Stimulated activated CD8-positive, alpha-beta memory T cell treated with anti-CD3 and anti-CD28 coated beads, Interleukin-12 subunit alpha, Interleukin-12 subunit beta, amount 100 ng/mL, for 24 hours (primary cell): Measurements from ENCODE around the gene FNDC3A.

ENCODE experiments used
- DNase-seq: peaks from one replicate; pipeline ENCODE4 v3.0.0-alpha.2; 2020; ENCODE audit errors: extremely low read depth

Gene FNDC3A

DNA sequence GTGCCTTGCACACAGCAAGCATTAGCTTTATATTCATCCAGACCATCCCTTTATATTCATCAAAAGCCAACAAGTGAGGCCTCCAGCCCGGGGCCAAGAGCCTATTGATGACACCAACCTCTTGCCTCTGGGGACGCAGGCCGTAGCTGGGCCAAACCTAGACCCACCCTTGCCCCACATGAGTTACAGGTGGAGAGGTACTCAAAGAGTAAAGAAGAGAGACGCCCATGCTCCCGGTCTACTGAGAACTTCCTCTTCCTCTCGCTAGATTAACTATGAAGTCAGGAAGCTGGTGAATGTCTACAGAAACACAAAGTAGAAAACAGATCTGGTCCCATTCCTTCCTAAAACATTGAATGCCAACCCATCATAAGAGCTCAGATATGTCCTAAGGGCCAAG is 240.6 kb downstream of the FNDC3A start:
- no peak for DNase-seq

DNA sequence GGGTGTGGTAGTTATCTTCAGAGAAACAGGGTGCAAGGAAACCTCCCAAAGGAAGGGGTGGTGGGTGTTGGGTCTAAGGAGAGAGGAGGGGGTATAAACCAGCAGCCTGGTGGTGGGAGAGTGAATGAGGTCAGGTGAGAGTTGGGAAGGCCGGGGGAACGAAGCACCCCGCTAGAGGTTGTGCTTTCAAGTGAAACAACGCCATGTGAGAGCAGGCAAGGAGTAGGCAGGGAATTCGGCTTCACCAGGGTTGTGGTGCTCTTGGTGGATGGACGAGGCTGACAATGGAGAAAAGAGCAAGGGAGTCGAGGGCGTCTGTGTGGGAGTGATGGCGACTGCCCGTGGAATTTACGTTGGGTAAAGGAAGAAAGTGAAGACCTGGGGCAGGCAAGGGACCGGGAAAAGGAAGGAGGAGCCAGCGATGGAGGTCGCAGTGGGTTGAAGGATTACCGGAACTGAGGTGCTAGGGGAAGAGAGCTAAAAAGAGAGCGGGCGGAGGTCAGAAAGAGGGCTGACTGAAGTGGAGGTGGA is 242.3 kb downstream of the FNDC3A start:
- no peak for DNase-seq

DNA sequence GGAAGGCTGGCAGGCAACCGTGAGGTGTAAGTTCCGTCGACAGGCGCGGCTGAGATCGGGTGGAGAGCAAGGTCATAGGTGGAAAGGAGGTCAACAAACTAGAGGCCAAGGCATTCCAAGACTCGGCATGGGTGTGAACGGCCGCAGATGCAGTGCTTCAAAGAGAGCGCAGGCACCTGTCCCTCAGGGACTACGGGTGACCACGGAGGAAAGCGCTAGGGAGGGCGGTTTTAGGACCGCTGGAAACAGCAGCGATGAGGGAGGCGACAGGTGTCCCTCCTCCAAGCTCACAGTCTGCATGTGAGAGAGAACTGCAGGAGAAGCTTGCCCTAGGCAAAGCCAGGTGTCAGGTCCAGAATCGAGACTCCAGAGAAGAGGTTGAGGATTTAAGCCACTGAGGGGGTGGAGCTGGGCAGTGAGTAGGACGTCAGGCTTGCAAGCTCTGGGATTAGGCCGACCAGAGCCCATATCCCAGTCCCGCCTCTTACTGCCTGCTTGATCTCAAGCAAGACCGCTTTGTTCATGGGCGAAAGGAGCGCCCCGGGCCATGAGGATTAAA is 242.9 kb downstream of the FNDC3A start:
- no peak for DNase-seq

DNA sequence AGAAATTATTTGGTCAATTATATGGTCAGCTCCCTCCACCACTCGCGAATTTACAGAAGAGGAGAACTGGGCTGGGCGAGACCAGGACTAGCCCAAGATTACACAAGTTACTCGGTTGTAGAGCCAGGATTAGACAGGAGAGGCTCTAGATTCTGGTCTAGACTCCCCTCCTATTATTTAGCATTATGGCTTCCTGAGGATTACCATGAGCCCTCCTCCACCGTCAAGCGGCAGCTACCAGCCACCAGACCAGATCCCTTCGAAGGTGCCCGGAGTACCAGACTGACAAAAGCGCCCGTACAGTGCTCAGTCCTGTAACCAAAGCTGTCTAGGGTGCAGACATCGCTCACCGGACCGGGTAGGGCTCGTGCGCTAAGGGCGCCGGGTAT is 243.9 kb downstream of the FNDC3A start:
- no peak for DNase-seq

DNA sequence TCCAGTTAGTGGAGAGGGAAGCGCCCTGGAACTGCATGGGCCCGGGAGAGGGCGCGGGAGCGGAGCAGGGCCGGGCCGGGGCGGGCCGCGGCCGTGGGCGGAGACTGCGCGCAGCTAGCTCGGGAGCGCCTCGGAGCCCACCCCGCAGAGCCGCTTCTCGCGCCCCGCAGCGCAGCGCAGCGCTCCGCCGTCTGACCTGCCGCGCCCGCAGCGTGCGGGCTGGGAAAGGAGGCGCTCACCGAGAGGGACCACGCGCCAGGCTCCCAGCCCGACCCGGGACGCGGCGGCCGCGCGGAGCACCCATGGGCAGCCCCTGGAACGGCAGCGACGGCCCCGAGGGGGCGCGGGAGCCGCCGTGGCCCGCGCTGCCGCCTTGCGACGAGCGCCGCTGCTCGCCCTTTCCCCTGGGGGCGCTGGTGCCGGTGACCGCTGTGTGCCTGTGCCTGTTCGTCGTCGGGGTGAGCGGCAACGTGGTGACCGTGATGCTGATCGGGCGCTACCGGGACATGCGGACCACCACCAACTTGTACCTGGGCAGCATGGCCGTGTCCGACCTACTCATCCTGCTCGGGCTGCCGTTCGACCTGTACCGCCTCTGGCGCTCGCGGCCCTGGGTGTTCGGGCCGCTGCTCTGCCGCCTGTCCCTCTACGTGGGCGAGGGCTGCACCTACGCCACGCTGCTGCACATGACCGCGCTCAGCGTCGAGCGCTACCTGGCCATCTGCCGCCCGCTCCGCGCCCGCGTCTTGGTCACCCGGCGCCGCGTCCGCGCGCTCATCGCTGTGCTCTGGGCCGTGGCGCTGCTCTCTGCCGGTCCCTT is 244.5 kb downstream of the FNDC3A start, which contains the start of gene MLNR:
Gene MLNR, plus strand, starts transcription at position 303 of the 820 bp plus-strand sequence. Its CDS starts 0 bp downstream, at position 303.
- no peak for DNase-seq

DNA sequence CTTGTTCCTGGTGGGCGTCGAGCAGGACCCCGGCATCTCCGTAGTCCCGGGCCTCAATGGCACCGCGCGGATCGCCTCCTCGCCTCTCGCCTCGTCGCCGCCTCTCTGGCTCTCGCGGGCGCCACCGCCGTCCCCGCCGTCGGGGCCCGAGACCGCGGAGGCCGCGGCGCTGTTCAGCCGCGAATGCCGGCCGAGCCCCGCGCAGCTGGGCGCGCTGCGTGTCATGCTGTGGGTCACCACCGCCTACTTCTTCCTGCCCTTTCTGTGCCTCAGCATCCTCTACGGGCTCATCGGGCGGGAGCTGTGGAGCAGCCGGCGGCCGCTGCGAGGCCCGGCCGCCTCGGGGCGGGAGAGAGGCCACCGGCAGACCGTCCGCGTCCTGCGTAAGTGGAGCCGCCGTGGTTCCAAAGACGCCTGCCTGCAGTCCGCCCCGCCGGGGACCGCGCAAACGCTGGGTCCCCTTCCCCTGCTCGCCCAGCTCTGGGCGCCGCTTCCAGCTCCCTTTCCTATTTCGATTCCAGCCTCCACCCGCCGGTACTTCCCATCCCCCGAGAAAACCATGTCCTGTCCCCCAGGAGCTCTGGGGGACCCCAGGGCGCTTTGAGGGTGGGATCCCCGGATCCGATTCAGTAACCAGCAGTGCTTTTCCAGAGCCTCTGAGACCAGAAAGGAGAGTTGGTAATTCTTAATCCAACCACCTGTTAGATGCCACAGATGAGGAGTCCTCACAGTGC is 245.3 kb downstream of the FNDC3A start:
- no peak for DNase-seq

DNA sequence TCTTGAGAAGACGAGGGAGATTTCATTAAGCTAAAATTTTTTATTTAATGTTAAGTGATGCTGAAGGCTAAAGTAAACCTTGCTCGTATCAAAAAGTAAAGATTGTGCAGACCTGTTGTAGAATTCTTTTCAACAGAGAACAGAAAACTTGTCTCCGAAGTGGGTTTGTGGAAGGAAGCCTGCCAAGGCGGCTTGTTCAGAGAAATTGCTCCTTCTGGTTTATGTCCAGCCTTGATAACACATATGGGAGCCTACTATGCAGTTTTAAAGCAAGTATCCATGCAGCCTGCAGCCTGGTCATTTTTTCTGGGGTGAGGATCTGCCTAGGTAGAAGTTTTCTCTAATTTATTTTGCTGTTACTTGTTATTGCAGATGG is 245.9 kb downstream of the FNDC3A start:
- DNase-seq: no peak

DNA sequence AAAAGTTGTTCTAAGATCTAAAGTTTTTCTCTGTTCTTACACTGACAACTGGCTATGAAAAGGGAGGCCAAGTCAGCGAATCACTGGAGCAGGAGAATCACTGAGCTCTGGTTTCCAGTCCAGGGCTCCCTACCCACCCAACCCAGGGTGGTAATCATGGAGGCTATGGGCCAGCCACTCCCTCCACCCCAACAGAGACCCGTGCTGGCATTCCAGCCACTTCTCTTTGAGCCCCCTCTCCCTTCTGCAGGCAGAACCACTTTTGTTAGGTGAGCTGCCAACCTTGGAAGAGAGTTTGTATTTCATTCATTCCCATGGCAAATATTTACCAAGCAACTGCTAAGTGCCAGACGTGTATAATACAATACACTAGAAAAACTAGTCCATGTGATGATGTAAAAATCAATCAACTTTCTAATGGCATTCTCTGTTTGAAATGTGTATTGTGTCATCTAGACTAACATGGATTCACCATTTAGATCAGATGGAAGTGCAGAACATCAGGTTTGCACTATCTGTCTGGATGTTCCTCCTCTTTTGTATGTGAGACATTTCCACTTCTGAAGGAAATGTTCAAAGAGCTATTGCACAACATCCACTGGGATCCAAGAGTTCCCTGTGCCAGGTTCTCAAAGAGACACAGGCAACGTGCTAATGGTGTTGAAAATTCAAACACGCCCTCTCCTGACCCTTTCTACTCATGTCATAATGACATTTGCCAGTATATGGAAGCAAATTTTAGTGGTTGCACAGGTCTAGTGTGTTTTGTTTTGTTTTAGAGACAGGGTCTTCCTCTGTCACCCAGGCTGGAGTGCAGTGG is 249.7 kb downstream of the FNDC3A start:
- DNase-seq: no peak

DNA sequence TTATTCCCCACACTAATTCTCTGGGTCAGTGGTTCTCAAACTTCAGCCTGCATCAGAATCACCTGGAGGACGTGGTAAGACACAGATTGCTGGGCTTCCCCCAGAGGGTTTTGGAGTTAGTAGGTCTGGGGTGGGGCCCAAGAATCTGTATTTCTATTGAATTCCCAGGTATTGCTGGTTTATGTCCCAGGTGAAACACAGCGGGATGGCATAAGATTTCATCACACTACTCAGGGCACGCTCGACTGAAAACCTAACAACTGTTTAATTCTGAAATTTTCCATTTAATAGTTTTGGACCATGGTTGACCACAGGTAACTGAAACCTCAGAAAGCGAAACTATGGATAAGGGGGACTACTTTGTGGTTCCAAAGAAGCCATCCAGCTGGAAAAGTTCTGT is 250.9 kb downstream of the FNDC3A start:
- DNase-seq: no peak

DNA sequence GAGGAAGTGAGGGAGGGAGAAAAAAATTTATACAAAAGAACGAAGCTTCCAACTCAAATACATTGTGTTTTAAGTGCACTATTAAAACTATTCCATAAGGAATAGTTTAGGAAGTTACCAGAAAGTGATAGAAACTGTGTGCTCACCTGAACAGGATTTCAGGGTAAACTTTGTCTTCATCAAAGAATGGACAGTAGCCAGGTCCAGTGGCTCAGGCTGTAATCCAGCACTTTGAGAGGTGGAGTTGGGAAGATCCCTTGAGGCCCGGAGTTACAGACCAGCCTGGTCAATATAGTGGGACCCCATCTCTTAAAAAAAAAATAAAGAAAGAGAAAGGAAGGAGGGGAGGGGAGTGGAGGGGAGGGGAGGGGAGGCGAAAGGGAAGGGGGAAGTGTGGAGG is 259.0 kb downstream of the FNDC3A start:
- DNase-seq: no peak

DNA sequence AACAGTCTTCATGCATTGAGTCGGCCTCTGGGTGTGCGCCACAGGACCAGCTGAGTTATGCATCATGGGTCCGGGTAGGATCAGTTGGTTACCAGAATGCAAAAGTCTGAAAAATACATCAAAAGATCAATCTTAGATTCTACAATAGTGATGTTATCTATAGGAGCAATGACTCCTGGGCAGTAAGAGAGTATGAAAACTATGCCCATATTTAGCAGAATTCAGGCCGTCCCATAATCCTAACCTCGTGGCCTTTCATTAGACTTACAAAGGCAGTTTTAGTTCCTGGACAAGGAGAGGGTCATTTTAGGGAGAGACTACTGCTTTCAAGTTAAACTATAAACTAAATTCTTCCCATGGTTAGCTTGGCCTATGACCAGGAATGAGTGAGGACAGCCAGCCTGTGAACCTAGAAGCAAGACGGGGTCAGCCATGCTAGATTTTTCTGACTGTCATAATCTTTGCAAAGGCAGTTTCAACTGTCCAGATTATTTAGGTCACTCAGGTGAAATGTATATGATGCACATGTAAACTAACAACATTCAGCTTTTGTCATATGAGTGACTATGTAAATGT is 260.2 kb downstream of the FNDC3A start:
- DNase-seq: no peak

DNA sequence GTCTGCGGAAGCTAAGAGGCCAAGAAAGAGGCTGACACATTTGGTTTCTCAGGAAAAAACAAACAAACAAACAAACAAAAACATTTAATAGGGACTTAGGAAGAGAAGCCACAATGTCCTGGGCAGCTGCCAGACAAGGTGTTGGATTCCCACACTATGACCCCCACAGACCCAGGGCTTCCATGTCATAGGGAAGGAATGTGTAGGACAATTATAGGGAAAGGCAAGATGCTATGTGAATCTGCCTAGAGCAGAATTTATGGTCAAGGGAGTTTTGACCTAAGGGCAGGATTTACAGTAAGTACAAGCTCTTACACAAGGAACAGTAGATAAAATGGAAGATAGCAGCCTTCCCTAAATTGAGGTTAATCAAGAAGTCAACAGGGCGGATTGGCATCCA is 262.9 kb downstream of the FNDC3A start:
- no peak for DNase-seq

DNA sequence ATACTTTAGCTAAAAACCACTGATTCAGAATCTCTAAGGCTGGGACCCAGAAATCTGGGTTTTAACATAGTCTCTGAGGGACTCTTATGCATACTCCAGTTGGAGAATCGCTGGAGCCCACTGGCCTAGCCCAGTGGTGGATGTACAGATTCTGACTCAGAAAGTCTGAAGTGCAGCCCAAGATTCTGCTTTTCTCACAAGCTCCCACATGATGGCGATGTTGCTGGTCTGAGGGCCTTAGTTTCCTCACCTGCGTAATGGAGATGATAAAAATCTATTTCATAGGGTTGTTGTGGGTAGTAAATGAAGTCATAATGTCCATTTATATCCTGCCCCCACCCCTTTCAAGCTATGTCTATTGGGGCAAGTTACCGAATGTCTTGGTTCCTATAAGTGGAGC is 264.3 kb downstream of the FNDC3A start:
- no peak for DNase-seq

DNA sequence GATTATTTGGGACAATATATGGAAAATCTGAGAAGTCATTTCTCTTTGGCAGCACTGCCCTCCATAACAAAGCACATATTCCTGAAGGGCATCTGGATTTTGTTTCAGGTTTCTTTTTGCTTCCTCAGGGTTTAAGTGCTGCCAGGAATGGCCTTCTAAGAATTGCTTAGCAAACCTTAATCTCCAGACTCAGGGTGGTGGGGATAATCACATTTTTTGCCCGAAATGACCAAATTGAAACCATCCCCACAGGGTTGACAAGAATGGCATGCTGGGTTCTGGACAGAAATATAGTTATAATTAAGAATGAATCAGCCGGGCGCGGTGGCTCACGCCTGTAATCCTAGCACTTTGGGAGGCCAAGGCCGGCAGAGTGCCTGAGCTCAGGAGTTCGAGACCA is 265.6 kb downstream of the FNDC3A start:
- no peak for DNase-seq

DNA sequence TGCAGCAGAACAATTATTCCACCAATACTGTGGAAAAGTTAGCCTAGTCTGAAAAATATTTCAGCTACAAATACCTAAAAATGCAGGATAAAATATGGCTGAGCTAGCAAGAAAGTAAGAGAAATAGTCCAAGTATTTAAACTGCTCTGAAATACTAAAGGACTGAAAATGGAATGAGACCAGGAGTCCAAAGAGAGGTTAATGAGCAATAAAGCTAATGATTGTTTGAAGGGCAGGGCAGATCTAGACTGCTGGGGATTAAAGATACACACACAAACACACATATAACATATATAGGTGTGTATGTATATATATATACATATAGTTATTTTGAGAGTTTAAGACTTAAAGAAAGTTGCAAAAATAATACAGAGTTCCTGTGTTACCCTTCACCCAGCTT is 269.4 kb downstream of the FNDC3A start:
- DNase-seq: no peak

DNA sequence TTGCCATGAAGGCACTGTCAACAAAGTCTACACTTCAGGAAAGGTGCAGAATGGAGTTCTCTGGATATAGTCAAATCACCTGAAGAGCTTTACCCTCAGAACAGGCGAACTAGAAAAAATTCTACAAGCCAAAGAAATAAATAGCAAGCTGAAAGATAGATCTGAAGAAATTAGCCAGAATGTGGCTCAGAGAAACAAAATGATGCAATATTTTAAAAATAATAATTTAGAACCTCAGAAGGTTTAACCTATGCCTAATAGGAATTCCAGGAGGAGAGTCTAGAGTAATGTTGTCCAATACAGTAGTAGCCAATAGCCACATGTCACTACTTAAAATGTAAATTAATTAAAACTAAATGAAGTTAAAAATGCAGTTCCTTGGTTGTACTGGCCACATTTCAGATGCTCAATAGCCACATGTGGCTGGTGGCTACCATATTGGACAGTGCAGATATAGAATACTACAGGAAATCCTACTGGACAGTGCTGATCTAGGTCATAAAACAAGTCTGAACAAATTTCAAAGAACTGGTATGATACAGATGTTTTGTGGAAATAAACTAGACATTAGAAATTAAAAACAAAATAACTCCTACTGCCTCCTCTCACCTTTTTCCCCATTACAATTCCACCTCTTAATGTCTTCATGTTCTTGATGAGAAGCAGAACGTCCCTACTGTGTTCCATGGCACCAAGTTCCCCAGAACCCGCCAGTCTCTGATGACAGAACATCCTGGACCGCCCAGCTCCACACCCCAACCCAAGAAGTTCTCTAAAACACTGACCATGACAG is 271.3 kb downstream of the FNDC3A start:
- no peak for DNase-seq

DNA sequence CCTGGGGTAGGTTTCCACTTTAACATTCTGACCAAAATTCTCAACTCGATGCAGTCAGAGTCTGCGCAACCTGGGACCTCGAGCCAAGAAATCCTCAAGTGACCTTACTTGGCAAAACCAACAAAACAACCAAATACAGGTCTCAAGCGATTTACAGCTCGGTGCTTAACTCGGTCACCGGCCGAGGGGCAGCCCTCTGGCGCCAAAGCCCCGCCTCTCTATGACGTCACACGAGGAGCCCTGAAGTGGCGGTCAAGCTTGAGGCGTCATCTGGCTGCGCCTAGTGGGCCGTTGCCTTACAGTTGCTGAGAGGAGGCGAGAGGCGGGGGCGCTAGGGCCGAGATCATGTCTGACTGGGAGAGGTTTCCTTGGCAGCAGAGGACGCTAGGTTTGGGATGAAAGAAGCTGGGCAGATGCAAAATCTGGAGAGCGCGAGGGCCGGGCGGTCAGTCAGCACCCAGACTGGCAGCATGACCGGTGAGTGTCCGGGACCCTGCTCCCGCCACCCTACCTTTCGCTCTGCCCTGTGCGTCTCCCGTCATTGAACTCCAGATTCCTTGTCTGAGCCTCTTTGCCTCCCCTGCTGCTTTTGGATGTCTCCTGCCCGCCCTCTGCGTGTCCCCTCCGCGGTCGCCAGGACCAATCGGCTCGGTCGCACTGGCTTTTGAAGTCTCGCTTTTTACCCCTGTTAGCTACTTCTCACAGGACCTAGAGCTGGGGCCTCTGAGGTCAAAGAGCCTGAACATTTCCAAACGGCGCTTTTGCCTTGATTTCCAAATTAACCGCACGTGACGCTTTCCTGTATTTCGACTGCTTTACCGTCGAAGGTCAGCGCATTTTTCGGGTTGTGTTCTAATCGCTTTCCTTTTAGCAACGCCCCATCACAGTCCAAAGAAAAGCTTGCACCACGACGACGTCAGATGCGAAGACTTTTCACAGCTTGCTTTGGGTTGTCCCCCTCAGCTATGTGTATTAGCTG is 272.2 kb downstream of the FNDC3A start, which contains the start of gene CDADC1:
Gene CDADC1, plus strand, starts transcription at position 283 of the 979 bp plus-strand sequence. Its CDS starts 113 bp downstream, at position 396.
- peak; percentile 83 for DNase-seq

DNA sequence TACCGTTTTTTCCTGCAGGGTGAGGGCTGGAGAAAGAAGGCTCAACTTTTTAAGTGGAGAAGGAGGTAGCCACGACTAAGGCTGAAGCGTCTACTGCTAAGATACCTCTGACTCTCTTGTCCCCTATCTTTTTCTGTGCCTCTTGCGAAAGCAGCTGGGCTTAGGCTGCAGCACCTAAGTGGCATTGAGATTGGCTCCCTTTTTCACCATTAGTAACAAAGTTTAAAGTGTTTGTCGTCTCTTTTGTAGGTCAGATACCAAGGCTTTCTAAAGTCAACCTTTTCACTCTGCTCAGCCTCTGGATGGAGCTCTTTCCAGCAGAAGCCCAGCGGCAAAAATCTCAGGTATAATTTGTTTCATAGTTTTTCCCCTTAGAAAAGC is 272.9 kb downstream of the FNDC3A start:
- no peak for DNase-seq

DNA sequence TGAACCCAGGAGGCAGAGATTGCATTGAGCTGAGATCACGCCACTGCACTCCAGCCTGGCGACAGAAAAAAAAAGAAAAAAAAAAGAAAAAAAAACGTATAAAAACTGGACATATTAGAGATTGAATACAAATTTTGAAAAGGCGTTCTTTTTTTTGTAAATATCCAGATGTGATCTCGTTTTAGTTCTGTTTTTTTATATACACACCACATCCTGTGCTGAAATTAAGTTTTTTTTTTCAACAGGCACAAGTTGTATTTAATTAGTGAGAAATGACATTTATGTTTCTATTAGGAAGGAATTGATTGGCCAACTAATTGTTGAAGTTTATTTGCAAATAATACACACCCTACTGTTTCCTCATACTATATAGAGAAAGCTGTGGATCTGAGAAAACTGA is 275.6 kb downstream of the FNDC3A start:
- DNase-seq: no peak
